GM19372 (cell line): ENCODE results near the gene EIF4E3.

Experiments
- ATAC-seq: cut with Tn5 transposase; IDR thresholded peaks from one replicate; pipeline ENCODE4 v1.9.1; 2021; ENCODE audit warnings: mild to moderate bottlenecking, low read depth, moderate library complexity; ENCODE audit not compliant: unreplicated experiment

The EIF4E3 gene

GRCh38 chr3:71692139-71692538 is 33.1 kb downstream of the EIF4E3 start:
- ATAC-seq = no peak

- no peak for ATAC-seq
Observed at GRCh38 chr3:71690341-71690841, 34.8 kb downstream of the EIF4E3 start.

- ATAC-seq = no peak
Observed at GRCh38 chr3:71689291-71689690, 35.9 kb downstream of the EIF4E3 start.

- no peak for ATAC-seq
Observed at GRCh38 chr3:71688121-71688520, 37.1 kb downstream of the EIF4E3 start.

GRCh38 chr3:71685686-71686085 is 39.5 kb downstream of the EIF4E3 start:
- no peak for ATAC-seq

GRCh38 chr3:71684757-71685386 is 40.3 kb downstream of the EIF4E3 start:
- ATAC-seq = no peak

GRCh38 chr3:71684046-71684756 is 41.0 kb downstream of the EIF4E3 start:
- no peak for ATAC-seq

- no peak for ATAC-seq
Observed at GRCh38 chr3:71681224-71681668, 44.0 kb downstream of the EIF4E3 start.

- ATAC-seq = no peak
Observed at GRCh38 chr3:71680603-71681002, 44.6 kb downstream of the EIF4E3 start.

GRCh38 chr3:71676931-71677330 is 48.3 kb downstream of the EIF4E3 start:
- ATAC-seq = no peak

- ATAC-seq = no peak
Observed at GRCh38 chr3:71673486-71673885, 51.7 kb downstream of the EIF4E3 start.

GRCh38 chr3:71672807-71673206 is 52.4 kb downstream of the EIF4E3 start:
- ATAC-seq = no peak

GRCh38 chr3:71672340-71672739 is 52.9 kb downstream of the EIF4E3 start:
- ATAC-seq = no peak

- no peak for ATAC-seq
Observed at GRCh38 chr3:71671216-71671845, 53.9 kb downstream of the EIF4E3 start.

- ATAC-seq = no peak
Observed at GRCh38 chr3:71662568-71662967, 62.6 kb downstream of the EIF4E3 start.

- ATAC-seq = no peak
Observed at GRCh38 chr3:71662056-71662455, 63.1 kb downstream of the EIF4E3 start.

- no peak for ATAC-seq
Observed at GRCh38 chr3:71659864-71660591, 65.2 kb downstream of the EIF4E3 start.

GRCh38 chr3:71657831-71658530 is 67.2 kb downstream of the EIF4E3 start:
- no peak for ATAC-seq

GRCh38 chr3:71655061-71655460 is 70.1 kb downstream of the EIF4E3 start:
- ATAC-seq = no peak

GRCh38 chr3:71653414-71653807 is 71.8 kb downstream of the EIF4E3 start:
- no peak for ATAC-seq
